Rectal smooth muscle tissue (tissue), 1 donor: ENCODE measurements around the gene ERO1A.
A peak's percentile ranks its signal among the peaks of the same experiment; 100 is the strongest.
"Not testable (repeated sequence)": the region's sequence is repeated elsewhere in the genome, so short reads cannot be mapped to it uniquely, and the experiment has no call there.

Experiments used
- H3K27ac ChIP-seq: one replicate; pipeline ENCODE4 v1.7.0; 2013; ENCODE audit warnings: low read depth, low read length, inconsistent platforms
- H3K27me3 ChIP-seq: one replicate; pipeline ENCODE4 v1.7.0; 2013; ENCODE audit warnings: low read length; ENCODE audit not compliant: control insufficient read depth, insufficient read depth
- H3K36me3 ChIP-seq: one replicate; pipeline ENCODE4 v1.7.0; 2013; ENCODE audit warnings: low read length; ENCODE audit not compliant: control insufficient read depth, insufficient read depth
- H3K4me1 ChIP-seq: one replicate; pipeline ENCODE4 v1.7.0; 2013; ENCODE audit warnings: low read length; ENCODE audit not compliant: control insufficient read depth, insufficient read depth
- H3K4me3 ChIP-seq: one replicate; pipeline ENCODE4 v1.7.0; 2013; ENCODE audit warnings: low read length
- H3K9ac ChIP-seq: one replicate; pipeline ENCODE4 v1.7.0; 2013; ENCODE audit warnings: low read length

ERO1A gene

GRCh38 chr14:52695481-52696091, at the start of gene ERO1A:
ERO1A (minus strand) TSS chr14:52695558; CDS start chr14:52695481, 77 bp downstream.
- peak within 1 kb of the TSS; percentile 95 for H3K4me3 ChIP-seq
- H3K27me3 ChIP-seq, result no peaks in the 10 kb centered on the region
- H3K9ac ChIP-seq, result peak within 1 kb of the TSS; percentile 76
- no peaks in the 10 kb centered on the region for H3K36me3 ChIP-seq
- peaks cover 8% of the 10 kb centered on the region for H3K4me1 ChIP-seq
- H3K27ac ChIP-seq, result peak within 1 kb of the TSS; percentile 92

GRCh38 chr14:52741865-52742264, 46.5 kb upstream of the ERO1A start:
- Histone ChIP-seq H3K27me3 (no peaks in the 10 kb centered on the region), H3K4me3 (no peak overlapping the region), H3K9ac (no peak overlapping the region), H3K27ac (no peak overlapping the region), H3K4me1 (no peaks in the 10 kb centered on the region), H3K36me3 (no peaks in the 10 kb centered on the region)

- no peak overlapping the region for H3K27ac ChIP-seq
Measured at GRCh38 chr14:52740751-52741150, 45.4 kb upstream of the ERO1A start.

GRCh38 chr14:52738409-52738808, 43.1 kb upstream of the ERO1A start:
- no peak overlapping the region for H3K27ac ChIP-seq
- H3K27me3 ChIP-seq, result no peaks in the 10 kb centered on the region
- no peak overlapping the region for H3K4me3 ChIP-seq
- H3K9ac ChIP-seq, result no peak overlapping the region
- no peaks in the 10 kb centered on the region for H3K36me3 ChIP-seq
- H3K4me1 ChIP-seq, result no peaks in the 10 kb centered on the region

More at GRCh38 chr14:52740751-52741150, 45.4 kb upstream of the ERO1A start:
- Histone ChIP-seq H3K36me3 (no peaks in the 10 kb centered on the region), H3K9ac (no peak overlapping the region), H3K27me3 (no peaks in the 10 kb centered on the region), H3K4me1 (no peaks in the 10 kb centered on the region), H3K4me3 (no peak overlapping the region)

- Histone ChIP-seq H3K36me3 (no peaks in the 10 kb centered on the region), H3K27me3 (no peaks in the 10 kb centered on the region), H3K9ac (no peak overlapping the region), H3K27ac (no peak overlapping the region), H3K4me3 (no peak overlapping the region), H3K4me1 (no peaks in the 10 kb centered on the region)
Measured at GRCh38 chr14:52735921-52736489, 40.6 kb upstream of the ERO1A start.

- H3K27me3 ChIP-seq, result no peaks in the 10 kb centered on the region
- H3K9ac ChIP-seq, result no peak overlapping the region
- H3K36me3 ChIP-seq, result no peaks in the 10 kb centered on the region
- H3K4me1 ChIP-seq, result no peaks in the 10 kb centered on the region
- no peak overlapping the region for H3K4me3 ChIP-seq
- H3K27ac ChIP-seq, result no peak overlapping the region
Measured at GRCh38 chr14:52733824-52734223, 38.5 kb upstream of the ERO1A start.

GRCh38 chr14:52730709-52731111, 35.4 kb upstream of the ERO1A start:
- Histone ChIP-seq H3K27ac (peak overlapping the region; percentile 82), H3K36me3 (no peaks in the 10 kb centered on the region), H3K27me3 (no peaks in the 10 kb centered on the region), H3K4me1 (no peaks in the 10 kb centered on the region), H3K4me3 (peak overlapping the region; percentile 76), H3K9ac (peak overlapping the region; percentile 28)

GRCh38 chr14:52729925-52730708, 34.8 kb upstream of the ERO1A start, which contains the start of gene STYX:
STYX (plus strand) TSS chr14:52730166; CDS start chr14:52730475, 309 bp downstream.
- no peaks in the 10 kb centered on the region for H3K36me3 ChIP-seq
- no peaks in the 10 kb centered on the region for H3K4me1 ChIP-seq
- H3K27me3 ChIP-seq, result no peaks in the 10 kb centered on the region
- H3K4me3 ChIP-seq, result peak within 1 kb of the TSS; percentile 76
- peak within 1 kb of the TSS; percentile 28 for H3K9ac ChIP-seq
- peak within 1 kb of the TSS; percentile 82 for H3K27ac ChIP-seq

GRCh38 chr14:52729585-52729924, 34.2 kb upstream of the ERO1A start:
- peak overlapping the region; percentile 37 for H3K27ac ChIP-seq
- H3K4me1 ChIP-seq, result no peaks in the 10 kb centered on the region
- H3K4me3 ChIP-seq, result peak overlapping the region; percentile 57
- H3K27me3 ChIP-seq, result no peaks in the 10 kb centered on the region
- H3K9ac ChIP-seq, result no peak overlapping the region
- no peaks in the 10 kb centered on the region for H3K36me3 ChIP-seq

- H3K27ac ChIP-seq, H3K27me3 ChIP-seq, H3K4me3 ChIP-seq, H3K9ac ChIP-seq, H3K4me1 ChIP-seq, H3K36me3 ChIP-seq: not testable (repeated sequence)
Measured at GRCh38 chr14:52729035-52729434, 33.7 kb upstream of the ERO1A start.

GRCh38 chr14:52727509-52727908, 32.2 kb upstream of the ERO1A start:
- not testable (repeated sequence) for H3K27ac ChIP-seq, H3K4me1 ChIP-seq, H3K27me3 ChIP-seq, H3K9ac ChIP-seq, H3K4me3 ChIP-seq
- peaks cover 12% of the 10 kb centered on the region for H3K36me3 ChIP-seq

GRCh38 chr14:52724360-52724644, 28.9 kb upstream of the ERO1A start:
- Histone ChIP-seq H3K27ac (no peak overlapping the region), H3K4me3 (no peak overlapping the region), H3K36me3 (peaks cover 13% of the 10 kb centered on the region), H3K27me3 (no peaks in the 10 kb centered on the region), H3K9ac (no peak overlapping the region), H3K4me1 (no peaks in the 10 kb centered on the region)
